H9 (cell line): ENCODE results near the gene SPOUT1. TPM values are rescaled to one million over a fixed set of nuclear protein-coding genes. Genes with fewer than 3 reads are reported as not detected.

Source experiments
- DNase-seq: peaks from one replicate; pipeline ENCODE4 v3.0.0-alpha.2; 2017
- H2AFZ ChIP-seq: one replicate; pipeline ENCODE4 v1.6.1; 2013; ENCODE audit warnings: mild to moderate bottlenecking, low read length, control low read depth, moderate library complexity
- H2AK5ac ChIP-seq: 2 replicates; pipeline ENCODE4 v1.6.1; 2013; ENCODE audit warnings: low read length, control low read depth, mixed read lengths; ENCODE audit not compliant: insufficient read length
- H2BK120ac ChIP-seq: one replicate; pipeline ENCODE4 v1.6.1; 2013; ENCODE audit warnings: low read depth, mild to moderate bottlenecking, low read length, control low read depth, inconsistent platforms; ENCODE audit not compliant: poor library complexity, severe bottlenecking
- H2BK12ac ChIP-seq: 2 replicates; pipeline ENCODE4 v1.6.1; 2013; ENCODE audit warnings: low read length, control low read depth, mixed read lengths, low read depth; ENCODE audit not compliant: insufficient read length
- H2BK15ac ChIP-seq: 2 replicates; pipeline ENCODE4 v1.6.1; 2013; ENCODE audit warnings: low read depth, low read length, control low read depth
- H2BK20ac ChIP-seq: one replicate; pipeline ENCODE4 v1.6.1; 2013; ENCODE audit warnings: low read depth, mild to moderate bottlenecking, low read length, control low read depth, inconsistent platforms; ENCODE audit not compliant: poor library complexity, severe bottlenecking
- H2BK5ac ChIP-seq: 2 replicates; pipeline ENCODE4 v1.6.1; 2013; ENCODE audit warnings: low read length, control low read depth, mixed read lengths; ENCODE audit not compliant: insufficient read length
- H3K14ac ChIP-seq: 2 replicates; pipeline ENCODE4 v1.6.1; 2013; ENCODE audit warnings: low read length, control low read depth; ENCODE audit not compliant: insufficient read depth
- H3K18ac ChIP-seq: 2 replicates; pipeline ENCODE4 v1.6.1; 2013; ENCODE audit warnings: low read depth, mild to moderate bottlenecking, mixed read lengths, low read length, control low read depth; ENCODE audit not compliant: insufficient read length
- H3K23ac ChIP-seq: 2 replicates; pipeline ENCODE4 v1.6.1; 2013; ENCODE audit warnings: low read length, control low read depth, mixed read lengths, low read depth; ENCODE audit not compliant: insufficient read length
- H3K23me2 ChIP-seq: 2 replicates; pipeline ENCODE4 v1.6.1; 2013; ENCODE audit warnings: low read depth, mild to moderate bottlenecking, mixed read lengths, low read length, control low read depth; ENCODE audit not compliant: insufficient read length, poor library complexity, severe bottlenecking
- H3K27ac ChIP-seq: 2 replicates; pipeline ENCODE4 v1.5.1; 2013; ENCODE audit warnings: low read length, control low read depth, mixed read lengths, low read depth; ENCODE audit not compliant: insufficient read length
- H3K27me3 ChIP-seq: 2 replicates; pipeline ENCODE4 v1.6.1; 2013; ENCODE audit warnings: low read length, control low read depth, inconsistent platforms; ENCODE audit not compliant: insufficient read depth
- H3K4ac ChIP-seq: 2 replicates; pipeline ENCODE4 v1.6.1; 2013; ENCODE audit warnings: low read depth, mild to moderate bottlenecking, control low read depth, inconsistent platforms, low read length, moderate library complexity
- H3K4me1 ChIP-seq: 2 replicates; pipeline ENCODE4 v1.6.1; 2013; ENCODE audit warnings: low read length, control low read depth, inconsistent platforms; ENCODE audit not compliant: insufficient read depth
- H3K4me2 ChIP-seq: 2 replicates; pipeline ENCODE4 v1.6.1; 2013; ENCODE audit warnings: low read length, control low read depth, mixed read lengths; ENCODE audit not compliant: insufficient read length, insufficient read depth
- H3K56ac ChIP-seq: 2 replicates; pipeline ENCODE4 v1.6.1; 2013; ENCODE audit warnings: low read depth, mild to moderate bottlenecking, mixed read lengths, low read length, control low read depth; ENCODE audit not compliant: insufficient read length
- H3K79me1 ChIP-seq: 2 replicates; pipeline ENCODE4 v1.6.1; 2013; ENCODE audit warnings: low read depth, mild to moderate bottlenecking, moderate library complexity, low read length, control low read depth, inconsistent platforms; ENCODE audit not compliant: insufficient read depth, poor library complexity, severe bottlenecking
- H3K79me2 ChIP-seq: 2 replicates; pipeline ENCODE4 v1.6.1; 2013; ENCODE audit warnings: low read length, control low read depth, inconsistent platforms; ENCODE audit not compliant: insufficient read depth
- H3K9ac ChIP-seq: 2 replicates; pipeline ENCODE4 v1.6.1; 2013; ENCODE audit warnings: low read length, control low read depth, mixed read lengths; ENCODE audit not compliant: insufficient read length; ENCODE audit errors: extremely low read depth
- H3K9me3 ChIP-seq: one replicate; pipeline ENCODE4 v1.6.1; 2013; ENCODE audit warnings: low read depth, low read length, inconsistent platforms; ENCODE audit not compliant: control insufficient read depth
- H3T11ph ChIP-seq: one replicate; pipeline ENCODE4 v1.6.1; 2013; ENCODE audit warnings: mild to moderate bottlenecking, low read length, control low read depth, inconsistent platforms
- H4K20me1 ChIP-seq: one replicate; pipeline ENCODE4 v1.6.1; 2013; ENCODE audit not compliant: control insufficient read depth, insufficient read length, insufficient read depth
- H4K5ac ChIP-seq: 2 replicates; pipeline ENCODE4 v1.6.1; 2013; ENCODE audit warnings: low read depth, mild to moderate bottlenecking, mixed read lengths, low read length, control low read depth; ENCODE audit not compliant: insufficient read length
- H4K8ac ChIP-seq: replicated peaks from 2 replicates; pipeline ENCODE4 v1.6.1; 2013; ENCODE audit warnings: low read length, control low read depth, mixed read lengths, low read depth; ENCODE audit not compliant: insufficient read length
- H4K91ac ChIP-seq: 2 replicates; pipeline ENCODE4 v1.6.1; 2013; ENCODE audit warnings: low read depth, mild to moderate bottlenecking, moderate library complexity, mixed read lengths, low read length, control low read depth; ENCODE audit not compliant: insufficient read length
- H3K27ac Mint-ChIP-seq, 3 experiments: 2 replicates in 2 of 3; 3 replicates in 1 of 3; pipeline ENCODE4 v1.8.0; 2020 to 2021; ENCODE audit warnings: mixed read lengths in 3 of 3, mild to moderate bottlenecking in 1 of 3, moderate library complexity in 1 of 3
- H3K27me3 Mint-ChIP-seq: 2 replicates; pipeline ENCODE4 v1.8.0; 2021; ENCODE audit warnings: low read depth, mild to moderate bottlenecking, moderate library complexity, mixed read lengths
- H3K36me3 Mint-ChIP-seq, 3 experiments: 2 replicates in 2 of 3; 3 replicates in 1 of 3; pipeline ENCODE4 v1.8.0; 2020 to 2021; ENCODE audit warnings: low read depth in 3 of 3, mixed read lengths in 3 of 3; ENCODE audit not compliant: insufficient read depth in 1 of 3
- H3K4me1 Mint-ChIP-seq, 2 experiments: 2 replicates each; pipeline ENCODE4 v1.8.0; 2020; ENCODE audit warnings: mixed read lengths in 2 of 2
- H3K4me3 Mint-ChIP-seq, 2 experiments: 2 replicates in 1 of 2; 3 replicates in 1 of 2; pipeline ENCODE4 v1.8.0; 2020 to 2021; ENCODE audit warnings: mild to moderate bottlenecking in 2 of 2, mixed read lengths in 2 of 2, moderate library complexity in 1 of 2
- H3K9me3 Mint-ChIP-seq, 2 experiments: 2 replicates in 1 of 2; 3 replicates in 1 of 2; pipeline ENCODE4 v1.8.0; 2020; ENCODE audit warnings: mild to moderate bottlenecking in 2 of 2, mixed read lengths in 2 of 2, moderate library complexity in 1 of 2
- WGBS: extraction: QIAGEN DNeasy Blood & Tissue Kit; methylation state at CpG from one replicate; pipeline ENCODE4 v1.1.7; 2013; ENCODE audit warnings: missing lambda C conversion rate, low lambda C conversion rate, mixed read lengths; ENCODE audit not compliant: insufficient read length; ENCODE audit errors: extremely low coverage; 5-methylcytosine and 5-hydroxymethylcytosine counted together
- long read RNA-seq: library from polyadenylated mRNA; unstranded; transcript quantifications from one replicate; pipeline ENCODE4 v2.0.0, GENCODE V29; 2020
- total RNA-seq: library from RNA; stranded (reverse); gene quantifications from 2 replicates; pipeline ENCODE4 v1.2.1, GENCODE V29; 2021
- TF ChIP-seq, protein P1 (sequence below): fragments of 200-600 bp; sonication (generic); conservative IDR thresholded peaks from 3 replicates; pipeline ENCODE4 v1.8.0; 2021; ENCODE audit warnings: antibody characterized with exemption, mild to moderate bottlenecking

SPOUT1 gene
- total RNA-seq: 86.3 and 91.8 TPM in 2 replicates
- long read RNA-seq, full-length matches to known transcripts: 234 of 548 reads
- long read RNA-seq, partial matches to known transcripts: 34 of 548 reads
- long read RNA-seq, other reads (novel, unspliced or antisense): 280 of 548 reads

GRCh38 chr9:128829477-128830251 lies at the start of gene SPOUT1:
Gene SPOUT1, minus strand, starts transcription at chr9:128829794. Its CDS starts 14 bp downstream, at chr9:128829780.
- H3K4me1 Mint-ChIP-seq: peaks cover 6 to 10% of the 10 kb centered on the region in 2 experiments
- no peak within 1 kb of the TSS for H2BK15ac ChIP-seq
- no peak within 1 kb of the TSS for H3K56ac ChIP-seq
- no peaks in the 10 kb centered on the region; a peak in 1 of 5 replicates for H3K9me3 Mint-ChIP-seq
- H3K27me3 ChIP-seq: no peaks in the 10 kb centered on the region
- H3K4me2 ChIP-seq: peak within 1 kb of the TSS; percentile 91
- no peaks in the 10 kb centered on the region for H3K9me3 ChIP-seq
- H3K27ac Mint-ChIP-seq: peak within 1 kb of the TSS; percentile 43 to 96 (median 89); a peak in 5 of 7 replicates
- H4K20me1 ChIP-seq: no peaks in the 10 kb centered on the region
- TF ChIP-seq, protein P1, sequence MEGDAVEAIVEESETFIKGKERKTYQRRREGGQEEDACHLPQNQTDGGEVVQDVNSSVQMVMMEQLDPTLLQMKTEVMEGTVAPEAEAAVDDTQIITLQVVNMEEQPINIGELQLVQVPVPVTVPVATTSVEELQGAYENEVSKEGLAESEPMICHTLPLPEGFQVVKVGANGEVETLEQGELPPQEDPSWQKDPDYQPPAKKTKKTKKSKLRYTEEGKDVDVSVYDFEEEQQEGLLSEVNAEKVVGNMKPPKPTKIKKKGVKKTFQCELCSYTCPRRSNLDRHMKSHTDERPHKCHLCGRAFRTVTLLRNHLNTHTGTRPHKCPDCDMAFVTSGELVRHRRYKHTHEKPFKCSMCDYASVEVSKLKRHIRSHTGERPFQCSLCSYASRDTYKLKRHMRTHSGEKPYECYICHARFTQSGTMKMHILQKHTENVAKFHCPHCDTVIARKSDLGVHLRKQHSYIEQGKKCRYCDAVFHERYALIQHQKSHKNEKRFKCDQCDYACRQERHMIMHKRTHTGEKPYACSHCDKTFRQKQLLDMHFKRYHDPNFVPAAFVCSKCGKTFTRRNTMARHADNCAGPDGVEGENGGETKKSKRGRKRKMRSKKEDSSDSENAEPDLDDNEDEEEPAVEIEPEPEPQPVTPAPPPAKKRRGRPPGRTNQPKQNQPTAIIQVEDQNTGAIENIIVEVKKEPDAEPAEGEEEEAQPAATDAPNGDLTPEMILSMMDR: no peak
- no peak within 1 kb of the TSS for H2AK5ac ChIP-seq
- H3K14ac ChIP-seq: peak within 1 kb of the TSS; percentile 70; the same call in 1 of the 2 replicates
- no peak within 1 kb of the TSS for H4K5ac ChIP-seq
- H3K27ac ChIP-seq: no peak within 1 kb of the TSS
- H3T11ph ChIP-seq: no peak within 1 kb of the TSS
- peaks cover 8% of the 10 kb centered on the region for H3K23me2 ChIP-seq
- peak within 1 kb of the TSS; percentile 90 to 93 for H3K4me3 Mint-ChIP-seq
- no peaks in the 10 kb centered on the region for H3K4me1 ChIP-seq
- no peak within 1 kb of the TSS for H2BK5ac ChIP-seq
- H3K23ac ChIP-seq: no peak within 1 kb of the TSS
- H2BK120ac ChIP-seq: no peak within 1 kb of the TSS
- H2BK20ac ChIP-seq: no peak within 1 kb of the TSS
- peaks cover 8% of the 10 kb centered on the region for H3K79me1 ChIP-seq
- no peak within 1 kb of the TSS for H3K4ac ChIP-seq
- H4K8ac ChIP-seq: no peak within 1 kb of the TSS
- no peak within 1 kb of the TSS for H2AFZ ChIP-seq
- no CpG with 5 or more reads among the region's 56 CpGs for WGBS
- DNase-seq: peak; percentile 96
- peaks cover 36 to 58% (median 53%) of the 10 kb centered on the region in 3 experiments; a peak in 6 of 7 replicates for H3K36me3 Mint-ChIP-seq
- peak within 1 kb of the TSS; percentile 79 for H3K9ac ChIP-seq
- H3K79me2 ChIP-seq: peaks cover 3% of the 10 kb centered on the region; the same call in 1 of the 2 replicates
- no peak within 1 kb of the TSS for H2BK12ac ChIP-seq
- H4K91ac ChIP-seq: no peak within 1 kb of the TSS
- no peaks in the 10 kb centered on the region for H3K27me3 Mint-ChIP-seq
- peak within 1 kb of the TSS; percentile 23 for H3K18ac ChIP-seq
